DND-41 (cell line): ENCODE results near the gene C15orf40.

Source experiments
- ATAC-seq: fragments of 200-7000 bp; cut with Tn5 transposase; 3 replicates; pipeline ENCODE4 v1.9.1; 2021; ENCODE audit warnings: low read depth; ENCODE audit not compliant: insufficient read depth
- DNase-seq: peaks from one replicate; pipeline ENCODE4 v3.0.0-alpha.2; 2020
- H2AFZ ChIP-seq: 2 replicates; pipeline ENCODE4 v1.6.0; 2012; ENCODE audit warnings: low read depth, low read length
- H3K27ac ChIP-seq: 2 replicates; pipeline ENCODE4 v1.5.1; 2012; ENCODE audit warnings: low read length, inconsistent platforms
- H3K27me3 ChIP-seq: fragments of 200-600 bp; sonication (generic); 2 replicates; pipeline ENCODE4 v1.6.0; 2012; ENCODE audit warnings: low read length, mild to moderate bottlenecking, inconsistent platforms; ENCODE audit not compliant: insufficient read depth, poor library complexity
- H3K36me3 ChIP-seq: 2 replicates; pipeline ENCODE4 v1.5.1; 2012; ENCODE audit warnings: low read length, inconsistent platforms; ENCODE audit not compliant: insufficient read depth
- H3K4me1 ChIP-seq: 2 replicates; pipeline ENCODE4 v1.5.1; 2012; ENCODE audit warnings: mild to moderate bottlenecking, low read length; ENCODE audit not compliant: insufficient read depth
- H3K4me2 ChIP-seq: 2 replicates; pipeline ENCODE4 v1.6.0; 2012; ENCODE audit warnings: mild to moderate bottlenecking, moderate library complexity, low read length, inconsistent platforms; ENCODE audit not compliant: insufficient read depth
- H3K4me3 ChIP-seq, 2 experiments: fragments of 200-600 bp in 1 of 2; shearing (Covaris generic) in 1 of 2; 2 replicates each; pipeline ENCODE4 v1.5.1; 2012 to 2016; ENCODE audit warnings: inconsistent platforms in 2 of 2, low read length in 2 of 2, mild to moderate bottlenecking in 2 of 2, low read depth in 1 of 2, moderate library complexity in 1 of 2
- H3K79me2 ChIP-seq: 2 replicates; pipeline ENCODE4 v1.6.0; 2012; ENCODE audit warnings: low read length, inconsistent platforms; ENCODE audit not compliant: insufficient read depth
- H3K9ac ChIP-seq: 2 replicates; pipeline ENCODE4 v1.6.0; 2012; ENCODE audit warnings: low read depth, mild to moderate bottlenecking, inconsistent platforms, low read length, moderate library complexity
- H3K9me3 ChIP-seq: 2 replicates; pipeline ENCODE4 v1.5.1; 2012; ENCODE audit warnings: low read length, moderate library complexity, mild to moderate bottlenecking, inconsistent platforms; ENCODE audit not compliant: insufficient read depth, severe bottlenecking
- H4K20me1 ChIP-seq: 2 replicates; pipeline ENCODE4 v1.6.0; 2012; ENCODE audit warnings: low read length; ENCODE audit not compliant: insufficient read depth
- CTCF ChIP-seq: IDR thresholded peaks from 2 replicates; pipeline ENCODE4 v1.5.1; 2012; ENCODE audit warnings: borderline replicate concordance, low read length, moderate library complexity, mild to moderate bottlenecking; ENCODE audit not compliant: poor library complexity, severe bottlenecking; ENCODE audit errors: extremely low read depth
- EZH2 ChIP-seq: IDR thresholded peaks from 3 replicates; pipeline ENCODE4 v1.6.1; 2012; ENCODE audit warnings: borderline replicate concordance, low read depth, mild to moderate bottlenecking, moderate library complexity, low read length, inconsistent platforms; ENCODE audit not compliant: severe bottlenecking

The C15orf40 gene

GRCh38 chr15:82968066-82968465, 43.4 kb downstream of the C15orf40 start:
- no peaks in the 10 kb centered on the region for H3K79me2 ChIP-seq
- no peak overlapping the region for H3K4me3 ChIP-seq
- no peak overlapping the region for H3K27ac ChIP-seq
- H3K27me3 ChIP-seq: no peaks in the 10 kb centered on the region
- H2AFZ ChIP-seq: no peak overlapping the region
- no peaks in the 10 kb centered on the region for H3K9me3 ChIP-seq
- DNase-seq: no peak
- H4K20me1 ChIP-seq: no peaks in the 10 kb centered on the region
- H3K4me1 ChIP-seq: peaks cover 8% of the 10 kb centered on the region; the same call in 1 of the 2 replicates
- ATAC-seq: no peak
- no peak overlapping the region for H3K4me2 ChIP-seq
- H3K36me3 ChIP-seq: no peaks in the 10 kb centered on the region
- no peak overlapping the region for H3K9ac ChIP-seq
- TF ChIP-seq CTCF (no peak), EZH2 (no peak)

- no peaks in the 10 kb centered on the region for H3K36me3 ChIP-seq
- H2AFZ ChIP-seq: no peak overlapping the region
- no peak overlapping the region for H3K9ac ChIP-seq
- TF ChIP-seq CTCF (no peak), EZH2 (no peak)
- no peaks in the 10 kb centered on the region for H3K79me2 ChIP-seq
- H3K27me3 ChIP-seq: no peaks in the 10 kb centered on the region
- H3K4me2 ChIP-seq: no peak overlapping the region
- no peak overlapping the region for H3K4me3 ChIP-seq
- H3K4me1 ChIP-seq: peaks cover 8% of the 10 kb centered on the region; the same call in 1 of the 2 replicates
- peak; percentile 61; the same call in 1 of the 3 replicates for ATAC-seq
- no peaks in the 10 kb centered on the region for H3K9me3 ChIP-seq
- DNase-seq: peak; percentile 25
- H3K27ac ChIP-seq: no peak overlapping the region
- no peaks in the 10 kb centered on the region for H4K20me1 ChIP-seq
Measured at GRCh38 chr15:82966671-82967071, 44.8 kb downstream of the C15orf40 start.

- no peak for ATAC-seq
- Histone ChIP-seq H4K20me1 (no peaks in the 10 kb centered on the region), H3K9ac (no peak overlapping the region), H3K9me3 (no peaks in the 10 kb centered on the region), H3K4me3 (no peak overlapping the region), H2AFZ (no peak overlapping the region), H3K4me2 (no peak overlapping the region), H3K36me3 (no peaks in the 10 kb centered on the region), H3K27ac (no peak overlapping the region), H3K79me2 (no peaks in the 10 kb centered on the region), H3K4me1 (peaks cover 8% of the 10 kb centered on the region; the same call in 1 of the 2 replicates), H3K27me3 (no peaks in the 10 kb centered on the region)
- no peak for DNase-seq
- TF ChIP-seq CTCF (no peak), EZH2 (no peak)
Measured at GRCh38 chr15:82964890-82965289, 46.5 kb downstream of the C15orf40 start.
